Measurements from ENCODE around the gene TTC34.

GRCh38 chr1:2609319-2610035, 192.0 kb downstream of the TTC34 start:
- TF ChIP-seq CTCF (IDR thresholded peaks at IDR 0.05) (no peak), EP300 (IDR thresholded peaks at IDR 0.05) (no peak), POLR2A (IDR thresholded peaks at IDR 0.05) (no peak)

Data from gastroesophageal sphincter (tissue), 3 donors.